Activated CD4-positive, CD25-positive, alpha-beta regulatory T cell treated with anti-CD3 and anti-CD28 coated beads, Interleukin-2, amount 50 U/mL, for 72 hours (primary cell): Measurements from ENCODE around the gene GRIK4.
"Not testable (repeated sequence)": the region's sequence is repeated elsewhere in the genome, so short reads cannot be mapped to it uniquely, and the experiment has no call there.

ENCODE experiments used
- DNase-seq: peaks from one replicate; pipeline ENCODE4 v3.0.0; 2021

Gene GRIK4

GRCh38 chr11:121031167-121031566 lies 519.6 kb downstream of the GRIK4 start:
- no peak for DNase-seq

GRCh38 chr11:121031648-121032047 lies 520.1 kb downstream of the GRIK4 start:
- not testable (repeated sequence) for DNase-seq

- DNase-seq: no peak
Observed at GRCh38 chr11:121032546-121032945, 521.0 kb downstream of the GRIK4 start.

- DNase-seq: no peak
Observed at GRCh38 chr11:121033635-121034034, 522.1 kb downstream of the GRIK4 start.

- no peak for DNase-seq
Observed at GRCh38 chr11:121035169-121035755, 523.7 kb downstream of the GRIK4 start.

GRCh38 chr11:121035780-121036179 lies 524.2 kb downstream of the GRIK4 start:
- DNase-seq: no peak

GRCh38 chr11:121037016-121037415 lies 525.5 kb downstream of the GRIK4 start:
- DNase-seq: no peak
